ENCODE results near the gene CCDC24.

Gene CCDC24

GRCh38 chr1:43991476-43992231, at the start of gene CCDC24:
TSS of gene CCDC24 (plus strand) at chr1:43991599. CDS start at chr1:43991879, 280 bp downstream.
- peak; percentile 92 for DNase-seq

DNA sequence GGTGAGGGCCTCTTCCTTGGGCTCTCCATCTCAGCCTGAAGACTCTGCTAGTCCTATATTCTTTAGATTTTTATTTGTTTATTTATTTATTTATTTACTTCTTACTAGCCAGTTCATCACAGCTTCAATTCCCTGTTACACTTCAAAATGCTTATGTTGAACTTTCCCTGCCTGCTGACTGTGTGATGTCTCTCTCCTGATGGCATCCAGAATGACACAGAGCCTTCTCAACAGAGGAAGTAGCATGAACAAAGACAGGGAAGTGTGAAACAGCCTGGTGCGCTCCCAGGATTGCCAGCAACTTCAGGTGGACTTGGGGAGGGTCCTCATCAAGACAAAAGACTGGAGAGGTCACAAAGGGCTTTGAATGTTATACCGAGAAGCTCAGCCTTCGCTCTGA, 49.0 kb upstream of the CCDC24 start:
- DNase-seq: no peak

GRCh38 chr1:43944860-43945259, 46.5 kb upstream of the CCDC24 start:
- no peak for DNase-seq

GRCh38 chr1:43945674-43946235, 45.6 kb upstream of the CCDC24 start:
- DNase-seq: no peak

- peak; percentile 100 for DNase-seq
These were observed 45.0 kb upstream of the CCDC24 start, which contains the start of gene IPO13 for GRCh38 chr1:43946236-43947060. TSS of gene IPO13 (plus strand) at chr1:43946950. CDS start at chr1:43947601, 651 bp downstream.

DNA sequence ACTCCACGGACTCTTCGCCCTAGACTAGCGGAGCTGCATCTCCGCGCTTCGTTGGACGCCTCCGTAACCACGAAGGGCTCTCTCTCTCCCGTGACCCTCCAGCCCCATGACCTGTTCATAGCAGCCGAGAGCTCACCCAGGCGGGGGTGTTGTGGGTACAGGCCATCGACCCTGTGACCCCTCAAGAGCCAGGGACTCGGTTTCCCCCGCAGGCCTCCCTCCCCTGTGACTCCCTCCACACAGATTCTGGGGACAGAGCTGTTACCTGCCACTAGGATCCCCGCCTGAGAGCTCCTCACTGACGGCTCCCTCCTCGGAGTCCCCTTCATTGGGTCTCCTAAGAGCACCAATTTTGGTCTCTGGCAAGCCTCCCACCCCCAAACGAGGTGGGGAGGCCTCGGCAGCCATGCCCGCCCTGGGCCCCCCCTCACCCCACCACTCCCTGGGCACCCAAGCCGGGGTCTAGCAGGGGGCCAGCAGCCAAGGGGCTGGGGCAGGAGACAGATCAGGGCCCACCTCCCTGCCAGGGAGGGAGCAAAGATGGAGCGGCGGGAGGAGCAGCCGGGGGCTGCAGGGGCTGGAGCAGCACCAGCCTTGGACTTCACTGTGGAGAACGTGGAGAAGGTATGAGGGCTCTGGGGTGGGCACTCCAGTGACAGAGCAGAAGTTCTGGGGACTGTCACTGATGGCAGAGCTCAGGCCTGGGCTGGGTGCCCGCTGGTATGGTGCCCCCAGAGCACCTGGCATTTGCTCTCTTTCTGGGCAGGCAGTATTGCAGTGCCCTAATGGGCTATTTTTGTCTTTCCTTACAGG, 44.1 kb upstream of the CCDC24 start:
- DNase-seq: no peak

DNA sequence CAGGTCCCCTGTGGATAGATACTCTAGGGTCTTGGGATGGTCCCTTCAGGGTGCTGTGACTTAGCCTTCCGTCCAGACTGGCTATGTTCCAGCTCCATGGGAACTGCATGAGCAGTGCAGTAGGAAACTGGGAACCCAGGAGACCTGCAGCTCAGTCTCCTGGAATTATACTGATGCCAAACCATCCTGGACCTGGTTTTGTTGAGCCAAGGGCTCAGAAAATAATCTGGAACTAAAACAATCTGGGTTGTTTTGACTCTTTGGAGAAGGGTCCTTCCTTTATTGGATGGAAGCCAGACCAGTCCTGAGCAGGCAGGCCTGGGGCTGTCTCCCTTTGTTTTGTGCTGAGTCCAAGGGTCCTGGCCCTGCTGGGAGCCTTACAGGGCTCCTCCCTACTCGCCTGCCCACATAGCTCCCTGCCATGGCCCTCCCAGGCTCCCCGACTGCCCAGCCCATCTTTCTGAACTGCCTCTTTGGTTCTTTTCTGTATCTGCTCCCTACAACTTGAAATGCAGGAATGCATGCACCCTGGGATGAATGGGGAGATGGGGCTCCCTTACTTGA, 43.4 kb upstream of the CCDC24 start:
- no peak for DNase-seq

DNA sequence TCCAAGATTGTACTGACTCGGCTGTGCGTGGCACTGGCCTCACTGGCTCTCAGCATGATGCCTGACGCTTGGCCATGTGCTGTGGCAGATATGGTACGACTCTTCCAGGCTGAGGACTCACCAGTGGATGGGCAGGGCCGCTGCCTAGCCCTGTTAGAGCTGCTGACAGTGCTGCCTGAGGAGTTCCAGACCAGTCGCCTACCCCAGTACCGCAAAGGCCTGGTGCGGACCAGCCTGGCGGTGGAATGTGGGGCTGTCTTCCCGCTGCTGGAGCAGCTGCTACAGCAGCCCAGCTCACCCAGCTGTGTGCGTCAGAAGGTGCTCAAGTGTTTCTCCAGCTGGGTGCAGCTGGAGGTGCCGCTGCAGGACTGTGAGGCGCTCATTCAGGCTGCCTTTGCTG, 41.7 kb upstream of the CCDC24 start:
- no peak for DNase-seq

DNA sequence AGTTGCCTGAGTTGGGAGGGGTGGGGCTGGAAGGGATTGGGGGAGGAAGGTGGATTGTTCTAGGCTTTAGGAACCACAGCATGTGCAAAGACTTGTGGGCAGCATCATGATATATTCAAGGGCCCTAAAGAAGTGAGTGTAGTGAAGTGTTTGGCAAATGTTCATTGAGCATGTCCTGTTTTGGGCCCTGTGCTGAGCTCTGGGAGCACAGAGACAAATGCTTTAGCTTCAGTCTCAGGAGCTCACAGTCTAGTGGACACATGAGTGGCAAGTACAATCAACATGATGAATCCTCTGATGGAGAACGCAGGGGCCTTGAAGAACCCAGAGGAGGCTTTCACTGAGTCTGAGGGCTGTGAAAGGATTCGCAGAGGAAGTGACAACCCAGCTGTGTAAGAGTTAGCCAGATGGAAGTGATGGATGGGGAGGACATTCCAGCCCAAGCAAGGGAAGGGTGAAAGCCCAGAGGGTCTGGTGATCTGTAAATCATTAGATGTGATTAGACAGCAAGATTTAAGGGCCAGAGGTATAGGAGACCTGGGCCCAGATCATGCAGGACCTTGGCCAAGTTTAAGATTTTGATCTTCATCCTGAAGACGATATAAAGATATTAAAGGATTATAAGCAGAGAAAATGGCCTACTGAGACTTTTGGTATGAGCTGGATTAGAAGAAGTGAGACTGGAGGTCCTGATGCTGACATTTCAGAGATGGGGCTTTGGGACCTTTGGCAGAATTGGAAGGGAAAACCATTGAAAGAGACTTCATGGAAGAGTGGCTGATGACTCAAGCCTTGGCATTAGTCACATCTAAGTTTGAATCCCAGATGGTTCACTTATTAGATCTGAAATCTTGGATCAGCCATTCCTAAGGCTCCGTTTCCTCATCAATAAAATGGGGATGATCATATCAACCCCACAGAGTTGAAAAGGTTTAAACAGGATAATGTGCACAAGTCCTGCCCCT, 40.1 kb upstream of the CCDC24 start:
- no peak for DNase-seq

DNA sequence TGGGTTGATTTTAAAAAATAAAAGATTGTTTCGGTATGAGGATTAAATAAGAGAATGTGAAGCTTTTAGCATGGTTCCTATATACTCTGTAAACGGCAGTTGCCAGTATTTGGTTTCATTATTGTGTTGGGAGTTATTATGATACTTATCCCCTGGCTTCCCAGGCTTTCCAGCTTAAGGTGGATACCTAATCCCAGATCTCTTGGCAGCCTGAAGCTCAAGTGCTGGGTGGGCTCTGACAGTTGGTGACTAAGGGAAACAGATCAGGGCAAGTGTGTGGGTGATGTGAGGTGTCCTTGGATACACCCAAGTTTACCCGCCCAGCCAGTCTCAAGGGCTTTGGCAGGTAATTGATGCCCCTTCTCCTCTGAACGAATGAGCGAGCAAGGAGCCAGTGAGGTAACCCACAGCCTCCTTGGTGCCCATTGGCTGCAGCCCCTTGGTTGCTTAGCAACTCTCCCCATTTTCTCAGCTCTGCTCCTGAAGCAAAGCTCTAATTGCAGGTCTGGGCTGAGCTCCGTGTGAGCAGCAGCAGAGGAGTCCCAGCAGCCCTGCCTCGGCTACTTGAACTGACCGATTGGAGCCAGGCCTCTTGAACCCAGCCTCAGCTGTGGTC, 38.6 kb upstream of the CCDC24 start:
- DNase-seq: peak; percentile 44

GRCh38 chr1:43953361-43953760, 38.0 kb upstream of the CCDC24 start:
- no peak for DNase-seq

DNA sequence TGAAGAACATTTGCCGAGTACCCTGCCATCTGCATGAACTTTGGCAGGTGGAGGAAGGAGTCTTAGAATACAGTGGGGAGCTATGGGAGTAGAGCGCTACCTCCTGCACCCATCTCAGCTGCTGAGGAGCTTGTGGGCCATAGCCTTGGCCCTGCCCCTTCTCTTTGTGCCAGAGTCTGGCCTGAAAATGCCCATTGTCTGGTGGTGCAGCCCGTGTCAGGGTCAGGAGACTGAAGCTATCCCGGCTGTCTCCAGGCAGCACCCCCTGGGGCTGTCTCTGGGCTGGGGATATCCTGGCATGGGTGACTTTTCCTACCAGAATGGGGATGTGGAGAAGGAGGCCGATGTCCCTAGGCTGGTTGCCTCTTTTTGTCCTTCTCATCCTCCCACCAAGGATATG, 37.4 kb upstream of the CCDC24 start:
- DNase-seq: no peak

DNA sequence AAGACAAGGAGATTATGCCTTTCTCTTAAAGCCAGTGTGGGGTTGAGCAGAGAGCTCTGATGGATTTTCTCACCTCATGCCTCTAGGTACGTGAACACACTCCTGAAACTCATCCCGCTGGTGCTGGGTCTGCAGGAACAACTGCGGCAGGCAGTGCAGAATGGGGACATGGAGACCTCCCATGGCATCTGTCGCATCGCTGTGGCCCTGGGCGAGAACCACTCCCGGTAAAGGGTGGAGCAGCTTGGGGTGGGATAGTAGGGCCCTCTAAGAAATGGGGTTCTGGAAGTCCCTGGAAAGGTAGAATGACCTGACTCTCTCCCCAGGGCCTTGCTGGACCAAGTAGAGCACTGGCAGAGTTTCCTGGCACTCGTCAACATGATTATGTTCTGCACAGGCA, 35.2 kb upstream of the CCDC24 start:
- no peak for DNase-seq

DNA sequence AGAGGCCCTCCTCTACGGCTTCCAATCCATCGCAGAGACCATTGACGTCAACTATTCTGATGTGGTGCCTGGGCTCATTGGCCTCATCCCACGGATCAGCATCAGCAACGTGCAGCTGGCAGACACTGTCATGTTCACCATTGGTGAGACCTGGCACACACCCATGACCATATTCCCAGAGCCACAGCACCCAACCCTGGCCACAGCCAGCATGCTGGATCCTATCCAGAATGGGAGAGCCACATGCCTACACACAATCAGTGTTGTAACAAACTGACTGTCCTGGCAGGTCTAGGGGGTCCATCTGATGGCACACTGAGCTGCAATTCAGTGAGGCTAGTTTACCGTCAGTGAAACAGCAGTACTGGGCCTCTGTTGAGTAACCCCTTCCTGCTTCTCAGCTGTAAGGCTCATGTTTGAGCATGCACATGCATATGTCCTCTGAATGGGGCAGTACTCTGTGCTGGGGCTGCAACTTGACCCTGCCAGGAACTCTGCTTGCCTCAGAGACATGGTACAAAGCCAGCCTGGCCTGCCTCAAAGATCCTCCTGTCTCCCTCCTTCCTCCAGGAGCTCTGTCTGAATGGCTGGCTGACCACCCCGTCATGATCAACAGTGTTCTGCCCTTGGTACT, 33.9 kb upstream of the CCDC24 start:
- DNase-seq: no peak

GRCh38 chr1:43958351-43959255, 32.8 kb upstream of the CCDC24 start:
- no peak for DNase-seq

GRCh38 chr1:43960798-43961197, 30.6 kb upstream of the CCDC24 start:
- no peak for DNase-seq

- no peak for DNase-seq
These were observed 29.7 kb upstream of the CCDC24 start for GRCh38 chr1:43961692-43962091.

GRCh38 chr1:43962324-43962723, 29.1 kb upstream of the CCDC24 start:
- DNase-seq: no peak

- no peak for DNase-seq
These were observed 28.4 kb upstream of the CCDC24 start for GRCh38 chr1:43963006-43963405.

Data from NCI-H774 (cell line).